ENCODE results near the gene CNN2.

The CNN2 gene

GRCh38 chr19:1050989-1051788 is 24.8 kb downstream of the CNN2 start:
- H4K20me1 ChIP-seq (ENCODE audit: insufficient read depth, low read length) = no peaks in the 10 kb centered on the region
- H3K36me3 ChIP-seq (ENCODE audit: insufficient read depth, low read length) = peaks cover 23% of the 10 kb centered on the region
- H3K27me3 ChIP-seq (ENCODE audit: insufficient read depth, low read length, poor library complexity) = no peaks in the 10 kb centered on the region
- H3K9ac ChIP-seq (ENCODE audit: low read depth, low read length) = no peak overlapping the region
- H3K4me3 ChIP-seq (ENCODE audit: low read depth in 1 of 2, low read length in 2 of 2) = no peak overlapping the region
- TF ChIP-seq EZH2 (IDR thresholded peaks at IDR 0.05; ENCODE audit: borderline replicate concordance, low read depth, low read length, severe bottlenecking) (no peak), CTCF (IDR thresholded peaks at IDR 0.05; ENCODE audit: borderline replicate concordance, extremely low read depth, low read length, poor library complexity, severe bottlenecking) (no peak)
- H3K27ac ChIP-seq (ENCODE audit: low read length) = no peak overlapping the region
- no peak overlapping the region for H2AFZ ChIP-seq (ENCODE audit: low read depth, low read length)
- H3K4me1 ChIP-seq (ENCODE audit: insufficient read depth, low read length) = no peaks in the 10 kb centered on the region
- DNase-seq (no peak), ATAC-seq (ENCODE audit: insufficient read depth, low read depth) (no peak)
- no peak overlapping the region for H3K4me2 ChIP-seq (ENCODE audit: insufficient read depth, low read length)
- peaks cover 6% of the 10 kb centered on the region for H3K9me3 ChIP-seq (ENCODE audit: insufficient read depth, low read length, severe bottlenecking)
- no peaks in the 10 kb centered on the region for H3K79me2 ChIP-seq (ENCODE audit: insufficient read depth, low read length)

GRCh38 chr19:1051791-1052190 is 25.4 kb downstream of the CNN2 start:
- peaks cover 12% of the 10 kb centered on the region for H3K9me3 ChIP-seq (ENCODE audit: insufficient read depth, low read length, severe bottlenecking)
- H3K27ac ChIP-seq (ENCODE audit: low read length) = no peak overlapping the region
- H3K79me2 ChIP-seq (ENCODE audit: insufficient read depth, low read length) = no peaks in the 10 kb centered on the region
- H3K4me2 ChIP-seq (ENCODE audit: insufficient read depth, low read length) = no peak overlapping the region
- no peak for TF ChIP-seq EZH2 (IDR thresholded peaks at IDR 0.05; ENCODE audit: borderline replicate concordance, low read depth, low read length, severe bottlenecking)
- TF ChIP-seq CTCF (IDR thresholded peaks at IDR 0.05; ENCODE audit: borderline replicate concordance, extremely low read depth, low read length, poor library complexity, severe bottlenecking) = no peak
- DNase-seq (no peak), ATAC-seq (ENCODE audit: insufficient read depth, low read depth) (no peak)
- no peak overlapping the region for H3K4me3 ChIP-seq (ENCODE audit: low read depth in 1 of 2, low read length in 2 of 2)
- H2AFZ ChIP-seq (ENCODE audit: low read depth, low read length) = no peak overlapping the region
- H4K20me1 ChIP-seq (ENCODE audit: insufficient read depth, low read length) = no peaks in the 10 kb centered on the region
- peaks cover 29% of the 10 kb centered on the region for H3K36me3 ChIP-seq (ENCODE audit: insufficient read depth, low read length)
- H3K9ac ChIP-seq (ENCODE audit: low read depth, low read length) = no peak overlapping the region
- H3K27me3 ChIP-seq (ENCODE audit: insufficient read depth, low read length, poor library complexity) = no peaks in the 10 kb centered on the region
- no peaks in the 10 kb centered on the region for H3K4me1 ChIP-seq (ENCODE audit: insufficient read depth, low read length)

DNA sequence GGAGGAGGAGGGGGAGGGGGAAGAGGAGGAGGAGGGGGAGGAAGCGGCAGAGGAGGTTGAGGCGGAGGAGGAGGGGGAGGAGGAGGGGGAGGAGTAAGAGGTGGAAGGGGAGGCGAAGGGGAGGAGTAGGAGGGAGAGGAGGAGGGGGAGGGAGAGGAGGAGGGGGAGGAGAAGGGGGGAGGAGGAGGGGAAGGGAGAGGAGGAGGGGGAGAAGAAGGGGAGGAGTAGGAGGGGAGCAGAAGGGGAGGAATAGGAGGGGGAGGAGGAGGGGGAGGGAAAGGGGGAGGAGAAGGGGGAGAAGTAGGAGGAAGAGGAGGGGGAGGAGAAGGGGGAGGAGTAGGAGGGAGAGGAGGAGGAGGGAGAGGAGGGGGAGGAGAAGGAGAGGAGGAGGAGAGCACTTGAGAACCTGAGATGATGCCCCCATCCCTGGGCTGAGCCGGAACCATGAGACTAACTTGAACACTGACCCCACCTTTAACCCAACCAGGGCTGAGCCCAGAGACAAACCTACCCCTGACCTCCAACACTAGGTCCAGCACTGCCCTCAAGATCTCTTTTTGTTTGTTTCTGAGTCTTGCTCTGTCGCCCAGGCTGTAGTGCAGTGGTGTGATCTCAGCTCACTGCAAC is 26.1 kb downstream of the CNN2 start:
- Histone ChIP-seq H3K36me3 (ENCODE audit: insufficient read depth, low read length) (peaks cover 32% of the 10 kb centered on the region), H3K9me3 (ENCODE audit: insufficient read depth, low read length, severe bottlenecking) (peaks cover 19% of the 10 kb centered on the region), H3K4me3 (ENCODE audit: low read depth in 1 of 2, low read length in 2 of 2) (no peak overlapping the region), H3K4me2 (ENCODE audit: insufficient read depth, low read length) (no peak overlapping the region), H3K4me1 (ENCODE audit: insufficient read depth, low read length) (no peaks in the 10 kb centered on the region), H4K20me1 (ENCODE audit: insufficient read depth, low read length) (no peaks in the 10 kb centered on the region), H2AFZ (ENCODE audit: low read depth, low read length) (no peak overlapping the region), H3K79me2 (ENCODE audit: insufficient read depth, low read length) (no peaks in the 10 kb centered on the region), H3K27ac (ENCODE audit: low read length) (no peak overlapping the region), H3K27me3 (ENCODE audit: insufficient read depth, low read length, poor library complexity) (no peaks in the 10 kb centered on the region), H3K9ac (ENCODE audit: low read depth, low read length) (no peak overlapping the region)
- no peak for TF ChIP-seq CTCF (IDR thresholded peaks at IDR 0.05; ENCODE audit: borderline replicate concordance, extremely low read depth, low read length, poor library complexity, severe bottlenecking)
- no peak for TF ChIP-seq EZH2 (IDR thresholded peaks at IDR 0.05; ENCODE audit: borderline replicate concordance, low read depth, low read length, severe bottlenecking)
- ATAC-seq (ENCODE audit: insufficient read depth, low read depth) = no peak; the same call in 2 of the 3 replicates
- no peak for DNase-seq

Measured in DND-41 (cell line).